Measurements from ENCODE around the gene ENDOG. TPM values are rescaled to one million over a fixed set of nuclear protein-coding genes. Genes with fewer than 3 reads are reported as not detected.
"Not testable (repeated sequence)": the region's sequence is repeated elsewhere in the genome, so short reads cannot be mapped to it uniquely, and the experiment has no call there.

Gene ENDOG
- polyA plus RNA-seq, 2 donors: 21.0 to 26.2 TPM

GRCh38 chr9:128840524-128840923 lies 22.2 kb downstream of the ENDOG start:
- Histone ChIP-seq H3K4me3 (ENCODE audit: low read depth in 1 of 2, low read length in 2 of 2) (no peak overlapping the region), H3K27ac (ENCODE audit: low read depth in 2 of 2, low read length in 1 of 2) (no peak overlapping the region), H3K9me3 (ENCODE audit: control insufficient read depth in 2 of 2, insufficient read depth in 1 of 2, low read depth in 1 of 2, low read length in 1 of 2) (no peaks in the 10 kb centered on the region), H3K27me3 (ENCODE audit: control insufficient read depth in 1 of 2, insufficient read depth in 2 of 2, low read length in 2 of 2) (no peaks in the 10 kb centered on the region), H3K36me3 (ENCODE audit: control insufficient read depth in 2 of 2, insufficient read depth in 2 of 2, low read length in 1 of 2) (peaks cover 3 to 16% of the 10 kb centered on the region in 2 donors), H3K4me1 (ENCODE audit: control insufficient read depth in 2 of 2, insufficient read depth in 2 of 2, low read length in 1 of 2) (peaks cover 0 to 3% of the 10 kb centered on the region in 2 donors)
- WGBS, 2 donors: 100% methylated on average over 1 of the region's 1 CpG

GRCh38 chr9:128841694-128842492 lies 23.6 kb downstream of the ENDOG start:
- no peak overlapping the region for H3K4me3 ChIP-seq (ENCODE audit: low read depth in 1 of 2, low read length in 2 of 2)
- no peak overlapping the region for H3K27ac ChIP-seq (ENCODE audit: low read depth in 2 of 2, low read length in 1 of 2)
- H3K27me3 ChIP-seq (ENCODE audit: control insufficient read depth in 1 of 2, insufficient read depth in 2 of 2, low read length in 2 of 2): no peaks in the 10 kb centered on the region
- peaks cover 0 to 11% of the 10 kb centered on the region in 2 donors for H3K4me1 ChIP-seq (ENCODE audit: control insufficient read depth in 2 of 2, insufficient read depth in 2 of 2, low read length in 1 of 2)
- WGBS, 2 donors: 89 to 90% methylated on average over 12 of the region's 12 CpGs
- H3K36me3 ChIP-seq (ENCODE audit: control insufficient read depth in 2 of 2, insufficient read depth in 2 of 2, low read length in 1 of 2): peaks cover 0 to 9% of the 10 kb centered on the region in 2 donors
- H3K9me3 ChIP-seq (ENCODE audit: control insufficient read depth in 2 of 2, insufficient read depth in 1 of 2, low read depth in 1 of 2, low read length in 1 of 2): no peaks in the 10 kb centered on the region

DNA sequence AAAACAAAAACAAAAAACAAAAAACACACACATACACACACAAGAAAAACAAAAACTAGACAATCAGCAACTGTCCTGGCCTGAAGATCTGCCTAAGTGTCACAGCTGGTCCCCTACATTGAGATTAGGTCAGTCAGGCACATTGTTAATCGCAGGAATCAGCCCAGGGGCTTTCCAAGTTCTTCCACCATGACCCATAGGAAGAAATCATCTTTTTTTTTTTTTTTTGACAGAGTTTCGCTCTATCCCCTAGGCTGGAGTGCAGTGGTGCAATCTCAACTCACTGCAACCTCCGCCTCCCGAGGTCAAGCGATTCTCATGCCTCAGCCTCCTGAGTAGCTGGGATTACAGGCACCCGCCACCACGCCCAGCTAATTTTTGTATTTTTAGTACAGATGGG lies 24.9 kb downstream of the ENDOG start:
- WGBS, 2 donors: 91 to 95% methylated on average over 7 of the region's 7 CpGs
- H3K27me3 ChIP-seq (ENCODE audit: control insufficient read depth in 1 of 2, insufficient read depth in 2 of 2, low read length in 2 of 2); H3K9me3 ChIP-seq (ENCODE audit: control insufficient read depth in 2 of 2, insufficient read depth in 1 of 2, low read depth in 1 of 2, low read length in 1 of 2); H3K4me3 ChIP-seq (ENCODE audit: low read depth in 1 of 2, low read length in 2 of 2); H3K36me3 ChIP-seq (ENCODE audit: control insufficient read depth in 2 of 2, insufficient read depth in 2 of 2, low read length in 1 of 2); H3K27ac ChIP-seq (ENCODE audit: low read depth in 2 of 2, low read length in 1 of 2): not testable (repeated sequence)
- H3K4me1 ChIP-seq (ENCODE audit: control insufficient read depth in 2 of 2, insufficient read depth in 2 of 2, low read length in 1 of 2): peaks cover 0 to 11% of the 10 kb centered on the region in 2 donors

DNA sequence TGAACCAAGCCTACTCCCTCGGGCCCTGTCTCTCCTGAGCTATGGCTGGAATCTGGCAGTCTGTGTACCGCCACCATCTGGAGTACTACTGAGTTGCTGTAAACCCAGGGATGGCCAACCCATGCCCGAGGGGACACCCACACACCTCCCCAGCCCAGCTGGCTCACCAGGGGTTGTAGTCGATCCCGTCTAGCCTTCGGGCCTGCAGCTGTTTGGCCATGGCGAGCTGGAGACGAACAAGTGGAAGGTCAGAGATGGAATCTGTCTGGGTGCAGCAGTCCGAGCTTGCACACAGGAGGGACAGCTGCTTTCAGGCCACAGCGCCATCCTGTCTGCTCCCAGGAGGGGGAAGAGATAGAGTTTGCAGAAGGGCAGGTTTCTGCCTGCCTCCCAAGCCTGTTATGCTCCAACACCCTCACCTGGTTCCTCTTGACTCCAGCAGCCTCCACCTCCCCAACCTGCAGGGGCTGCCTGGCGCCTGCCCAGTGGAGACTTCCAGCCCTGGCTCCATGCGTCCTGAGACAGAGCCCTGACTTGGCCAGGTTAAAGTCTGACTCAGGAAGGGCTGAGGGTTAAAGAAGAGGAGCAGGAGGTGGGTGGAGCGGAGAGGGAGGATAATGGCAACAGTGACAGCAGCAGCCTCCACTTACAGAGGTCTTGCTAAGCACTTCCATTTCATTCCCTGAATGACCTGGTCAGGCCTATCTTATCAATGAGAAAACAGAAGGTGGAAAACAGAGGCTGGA lies 27.1 kb downstream of the ENDOG start:
- Histone ChIP-seq H3K4me3 (ENCODE audit: low read depth in 1 of 2, low read length in 2 of 2) (no peak overlapping the region), H3K9me3 (ENCODE audit: control insufficient read depth in 2 of 2, insufficient read depth in 1 of 2, low read depth in 1 of 2, low read length in 1 of 2) (no peaks in the 10 kb centered on the region), H3K27me3 (ENCODE audit: control insufficient read depth in 1 of 2, insufficient read depth in 2 of 2, low read length in 2 of 2) (no peaks in the 10 kb centered on the region), H3K27ac (ENCODE audit: low read depth in 2 of 2, low read length in 1 of 2) (peak overlapping the region; percentile 57 to 84), H3K36me3 (ENCODE audit: control insufficient read depth in 2 of 2, insufficient read depth in 2 of 2, low read length in 1 of 2) (peaks cover 0 to 3% of the 10 kb centered on the region in 2 donors), H3K4me1 (ENCODE audit: control insufficient read depth in 2 of 2, insufficient read depth in 2 of 2, low read length in 1 of 2) (peaks cover 0 to 11% of the 10 kb centered on the region in 2 donors)
- 45 to 55% methylated on average over 13 of the region's 13 CpGs for WGBS, 2 donors

DNA sequence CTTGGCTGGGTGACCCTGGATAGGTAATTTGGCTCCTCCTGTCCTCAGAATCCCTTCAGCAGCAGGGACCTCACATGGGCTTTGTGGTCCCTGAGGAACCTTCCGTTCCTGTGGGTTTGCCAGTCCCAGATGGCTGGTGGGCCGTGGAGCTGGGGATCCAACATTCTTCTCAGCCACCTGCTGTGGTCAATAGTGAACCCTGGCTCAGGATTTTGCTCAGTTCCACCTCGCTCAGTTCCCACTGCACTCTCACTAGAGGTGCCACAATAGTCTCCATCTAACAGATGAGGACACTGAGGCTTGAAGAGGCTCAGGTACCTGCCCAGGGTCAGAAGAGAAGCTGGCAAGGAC lies 28.4 kb downstream of the ENDOG start:
- peaks cover 0 to 3% of the 10 kb centered on the region in 2 donors for H3K9me3 ChIP-seq (ENCODE audit: control insufficient read depth in 2 of 2, insufficient read depth in 1 of 2, low read depth in 1 of 2, low read length in 1 of 2)
- 92 to 95% methylated on average over 3 of the region's 3 CpGs for WGBS, 2 donors
- peaks cover 0 to 11% of the 10 kb centered on the region in 2 donors for H3K4me1 ChIP-seq (ENCODE audit: control insufficient read depth in 2 of 2, insufficient read depth in 2 of 2, low read length in 1 of 2)
- H3K27me3 ChIP-seq (ENCODE audit: control insufficient read depth in 1 of 2, insufficient read depth in 2 of 2, low read length in 2 of 2): no peaks in the 10 kb centered on the region
- H3K27ac ChIP-seq (ENCODE audit: low read depth in 2 of 2, low read length in 1 of 2): no peak overlapping the region
- no peak overlapping the region for H3K4me3 ChIP-seq (ENCODE audit: low read depth in 1 of 2, low read length in 2 of 2)
- H3K36me3 ChIP-seq (ENCODE audit: control insufficient read depth in 2 of 2, insufficient read depth in 2 of 2, low read length in 1 of 2): peaks cover 0 to 3% of the 10 kb centered on the region in 2 donors

- H3K27ac ChIP-seq (ENCODE audit: low read depth in 2 of 2, low read length in 1 of 2): no peak overlapping the region
- H3K36me3 ChIP-seq (ENCODE audit: control insufficient read depth in 2 of 2, insufficient read depth in 2 of 2, low read length in 1 of 2): no peaks in the 10 kb centered on the region
- H3K9me3 ChIP-seq (ENCODE audit: control insufficient read depth in 2 of 2, insufficient read depth in 1 of 2, low read depth in 1 of 2, low read length in 1 of 2): peaks cover 0 to 3% of the 10 kb centered on the region in 2 donors
- no peaks in the 10 kb centered on the region for H3K27me3 ChIP-seq (ENCODE audit: control insufficient read depth in 1 of 2, insufficient read depth in 2 of 2, low read length in 2 of 2)
- H3K4me3 ChIP-seq (ENCODE audit: low read depth in 1 of 2, low read length in 2 of 2): no peak overlapping the region
- peaks cover 0 to 11% of the 10 kb centered on the region in 2 donors for H3K4me1 ChIP-seq (ENCODE audit: control insufficient read depth in 2 of 2, insufficient read depth in 2 of 2, low read length in 1 of 2)
- 99 to 100% methylated on average over 1 of the region's 1 CpG for whole genome bisulfite sequencing, 2 donors
Observed at GRCh38 chr9:128847803-128848202, 29.5 kb downstream of the ENDOG start.

GRCh38 chr9:128851024-128851423 lies 32.7 kb downstream of the ENDOG start:
- not testable (repeated sequence) for H3K27ac ChIP-seq (ENCODE audit: low read depth in 2 of 2, low read length in 1 of 2); H3K4me3 ChIP-seq (ENCODE audit: low read depth in 1 of 2, low read length in 2 of 2); H3K4me1 ChIP-seq (ENCODE audit: control insufficient read depth in 2 of 2, insufficient read depth in 2 of 2, low read length in 1 of 2); H3K36me3 ChIP-seq (ENCODE audit: control insufficient read depth in 2 of 2, insufficient read depth in 2 of 2, low read length in 1 of 2); H3K9me3 ChIP-seq (ENCODE audit: control insufficient read depth in 2 of 2, insufficient read depth in 1 of 2, low read depth in 1 of 2, low read length in 1 of 2); H3K27me3 ChIP-seq (ENCODE audit: control insufficient read depth in 1 of 2, insufficient read depth in 2 of 2, low read length in 2 of 2)
- WGBS, 2 donors: 89 to 91% methylated on average over 10 of the region's 10 CpGs

- not testable (repeated sequence) for H3K9me3 ChIP-seq (ENCODE audit: control insufficient read depth in 2 of 2, insufficient read depth in 1 of 2, low read depth in 1 of 2, low read length in 1 of 2); H3K4me1 ChIP-seq (ENCODE audit: control insufficient read depth in 2 of 2, insufficient read depth in 2 of 2, low read length in 1 of 2); H3K4me3 ChIP-seq (ENCODE audit: low read depth in 1 of 2, low read length in 2 of 2); H3K27me3 ChIP-seq (ENCODE audit: control insufficient read depth in 1 of 2, insufficient read depth in 2 of 2, low read length in 2 of 2); H3K27ac ChIP-seq (ENCODE audit: low read depth in 2 of 2, low read length in 1 of 2); H3K36me3 ChIP-seq (ENCODE audit: control insufficient read depth in 2 of 2, insufficient read depth in 2 of 2, low read length in 1 of 2)
- WGBS, 2 donors: 71 to 72% methylated on average over 10 of the region's 10 CpGs
Observed at GRCh38 chr9:128851779-128852600, 33.7 kb downstream of the ENDOG start.

DNA sequence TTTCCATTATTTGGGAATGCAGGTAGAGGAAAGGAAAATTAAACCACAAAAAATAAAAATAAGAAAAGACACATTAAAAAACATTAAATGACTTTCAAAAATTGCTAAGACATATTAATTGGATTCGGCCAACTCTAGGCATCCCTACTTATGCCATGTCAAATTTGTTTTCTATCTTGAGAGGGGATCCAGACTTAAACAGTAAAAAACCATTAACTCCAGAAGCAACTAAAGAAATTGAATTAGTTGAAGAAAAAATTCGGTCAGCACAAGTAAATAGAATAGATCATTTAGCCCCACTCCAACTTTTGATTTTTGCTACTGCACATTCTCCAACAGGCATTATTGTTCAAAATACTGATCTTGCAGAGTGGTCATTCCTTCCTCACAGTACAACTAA lies 34.3 kb downstream of the ENDOG start:
- H3K9me3 ChIP-seq (ENCODE audit: control insufficient read depth in 2 of 2, insufficient read depth in 1 of 2, low read depth in 1 of 2, low read length in 1 of 2); H3K36me3 ChIP-seq (ENCODE audit: control insufficient read depth in 2 of 2, insufficient read depth in 2 of 2, low read length in 1 of 2); H3K27ac ChIP-seq (ENCODE audit: low read depth in 2 of 2, low read length in 1 of 2); H3K4me1 ChIP-seq (ENCODE audit: control insufficient read depth in 2 of 2, insufficient read depth in 2 of 2, low read length in 1 of 2); H3K4me3 ChIP-seq (ENCODE audit: low read depth in 1 of 2, low read length in 2 of 2); H3K27me3 ChIP-seq (ENCODE audit: control insufficient read depth in 1 of 2, insufficient read depth in 2 of 2, low read length in 2 of 2): not testable (repeated sequence)
- WGBS, 2 donors: 80 to 85% methylated on average over 2 of the region's 2 CpGs

All from esophagus (tissue), 2 donors.